HEK293T (cell line): ENCODE results near the gene PKP2.

ENCODE experiments used
- CTCF ChIA-PET: fragments of 350-600 bp; formaldehyde crosslinking; extraction: SDS; loops from one replicate; lab custom pipeline; 2021; ENCODE audit warnings: antibody characterized with exemption, inconsistent platforms; lab: Yijun Ruan, JAX
- POLR2A ChIA-PET: fragments of 350-600 bp; formaldehyde crosslinking; extraction: SDS; loops from one replicate; lab custom pipeline; 2020; ENCODE audit warnings: antibody characterized with exemption, inconsistent platforms; lab: Yijun Ruan, JAX
- DNase-seq: peaks from one replicate; pipeline ENCODE4 v3.0.0; 2012; ENCODE audit warnings: mixed read lengths; ENCODE audit errors: extremely low spot score
- ARNT ChIP-seq: fragments of 450-650 bp; IDR thresholded peaks from 2 replicates; pipeline ENCODE4 v1.6.1; 2017; ENCODE audit warnings: mild to moderate bottlenecking
- BHLHE40 ChIP-seq: fragments of 450-650 bp; IDR thresholded peaks from 2 replicates; pipeline ENCODE4 v1.6.1; 2016; ENCODE audit warnings: mild to moderate bottlenecking, moderate library complexity, borderline replicate concordance
- CTBP1 ChIP-seq: fragments of 450-650 bp; IDR thresholded peaks from 2 replicates; pipeline ENCODE4 v1.6.1; 2016; ENCODE audit warnings: borderline replicate concordance
- ELF4 ChIP-seq: fragments of 450-650 bp; IDR thresholded peaks from 2 replicates; pipeline ENCODE4 v1.6.1; 2017; ENCODE audit warnings: antibody characterized with exemption
- FOXA1 ChIP-seq: fragments of 450-650 bp; IDR thresholded peaks from 2 replicates; pipeline ENCODE4 v1.6.1; 2016; ENCODE audit warnings: mild to moderate bottlenecking
- FOXK2 ChIP-seq: fragments of 450-650 bp; IDR thresholded peaks from 2 replicates; pipeline ENCODE4 v1.6.1; 2016; ENCODE audit warnings: mild to moderate bottlenecking
- FOXM1 ChIP-seq: fragments of 450-650 bp; IDR thresholded peaks from 2 replicates; pipeline ENCODE4 v1.6.1; 2017; ENCODE audit warnings: mild to moderate bottlenecking, borderline replicate concordance
- HDGF ChIP-seq: fragments of 450-650 bp; IDR thresholded peaks from 2 replicates; pipeline ENCODE4 v1.6.1; 2017; ENCODE audit warnings: antibody characterized with exemption, borderline replicate concordance
- L3MBTL2 ChIP-seq: fragments of 450-650 bp; conservative IDR thresholded peaks from 2 replicates; pipeline ENCODE4 v1.6.1; 2016; ENCODE audit warnings: mild to moderate bottlenecking
- LEF1 ChIP-seq: fragments of 450-650 bp; IDR thresholded peaks from 2 replicates; pipeline ENCODE4 v1.6.1; 2017; ENCODE audit warnings: mild to moderate bottlenecking, borderline replicate concordance
- NFRKB ChIP-seq: fragments of 450-650 bp; IDR thresholded peaks from 2 replicates; pipeline ENCODE4 v1.6.1; 2016; ENCODE audit warnings: mild to moderate bottlenecking, moderate library complexity
- SP1 ChIP-seq: fragments of 450-650 bp; IDR thresholded peaks from 2 replicates; pipeline ENCODE4 v1.6.1; 2017
- SUZ12 ChIP-seq: fragments of 450-650 bp; IDR thresholded peaks from 2 replicates; pipeline ENCODE4 v1.6.1; 2016; ENCODE audit warnings: mild to moderate bottlenecking
- TARDBP ChIP-seq: fragments of 450-650 bp; IDR thresholded peaks from 2 replicates; pipeline ENCODE4 v1.6.1; 2016
- ZNF384 ChIP-seq: fragments of 450-650 bp; IDR thresholded peaks from 2 replicates; pipeline ENCODE4 v1.6.1; 2016
- TF ChIP-seq, protein P1 (sequence below): fragments of 450-650 bp; IDR thresholded peaks from 2 replicates; pipeline ENCODE4 v1.6.1; 2016

PKP2 gene

GRCh38 chr12:32896432-32897280 is at the start of gene PKP2:
Gene PKP2, minus strand, starts transcription at chr12:32896777. Its CDS starts 46 bp downstream, at chr12:32896731.
- TF ChIP-seq LEF1 (no peak), L3MBTL2 (peak; percentile 53), SP1 (no peak)
- DNase-seq, result peak; percentile 87
- ChIA-PET CTCF (interaction anchor here (0.5 to 2.5 kb wide), 4 partner anchors 9 to 1640 kb away, joined by 3 to 12 read pairs (median 3); partner anchors contain the start of gene YARS2), POLR2A (interaction anchor here (0.6 to 4.3 kb wide), 4 partner anchors 10 to 141 kb away, joined by 3 to 19 read pairs (median 4); partner anchors contain the start of gene YARS2)

- ChIA-PET CTCF (no interaction called here), POLR2A (no interaction called here)
These were observed 47.6 kb upstream of the PKP2 start for GRCh38 chr12:32944195-32944594.

DNA sequence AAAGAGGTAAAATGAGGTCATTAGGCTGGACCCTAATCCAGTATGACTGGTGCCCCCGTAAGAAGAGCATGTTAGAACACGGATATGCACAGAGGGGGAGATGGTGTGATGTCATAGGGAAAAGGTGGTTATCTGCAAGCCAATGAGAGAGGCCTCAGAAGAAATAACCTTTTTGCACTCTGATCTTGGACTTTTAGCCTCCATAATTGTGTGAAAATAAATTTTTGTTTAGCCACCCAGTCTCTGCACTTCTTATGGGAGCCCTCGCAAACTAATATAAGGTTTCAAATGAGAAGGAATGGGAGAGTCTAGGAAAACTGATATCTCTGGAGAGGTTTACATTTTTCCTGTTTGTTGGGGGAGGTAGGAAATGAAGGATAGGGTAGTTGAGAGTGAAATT is 43.2 kb upstream of the PKP2 start:
- TF ChIP-seq TARDBP (no peak), NFRKB (no peak), LEF1 (no peak), L3MBTL2 (no peak)
- TF ChIP-seq, protein P1, sequence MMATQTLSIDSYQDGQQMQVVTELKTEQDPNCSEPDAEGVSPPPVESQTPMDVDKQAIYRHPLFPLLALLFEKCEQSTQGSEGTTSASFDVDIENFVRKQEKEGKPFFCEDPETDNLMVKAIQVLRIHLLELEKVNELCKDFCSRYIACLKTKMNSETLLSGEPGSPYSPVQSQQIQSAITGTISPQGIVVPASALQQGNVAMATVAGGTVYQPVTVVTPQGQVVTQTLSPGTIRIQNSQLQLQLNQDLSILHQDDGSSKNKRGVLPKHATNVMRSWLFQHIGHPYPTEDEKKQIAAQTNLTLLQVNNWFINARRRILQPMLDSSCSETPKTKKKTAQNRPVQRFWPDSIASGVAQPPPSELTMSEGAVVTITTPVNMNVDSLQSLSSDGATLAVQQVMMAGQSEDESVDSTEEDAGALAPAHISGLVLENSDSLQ, result no peak
- no peak for DNase-seq
- ChIA-PET POLR2A (no interaction called here), CTCF (no interaction called here)

More at GRCh38 chr12:32944195-32944594, 47.6 kb upstream of the PKP2 start:
- DNase-seq, result no peak
- TF ChIP-seq NFRKB (no peak), ZNF384 (no peak), FOXA1 (no peak), SP1 (no peak)

GRCh38 chr12:32926963-32927362 is 30.4 kb upstream of the PKP2 start:
- POLR2A ChIA-PET, result interaction anchor here (1.9 kb wide), 1 partner anchor 171 kb away, joined by 5 read pairs; the partner anchor contains the start of gene YARS2
- TF ChIP-seq SP1, result no peak
- no peak for TF ChIP-seq HDGF
- TF ChIP-seq FOXA1, result no peak
- TF ChIP-seq FOXM1, result no peak
- TF ChIP-seq NFRKB, result no peak
- TF ChIP-seq ZNF384, result no peak
- TF ChIP-seq TARDBP, result no peak
- TF ChIP-seq, protein P1, result no peak
- TF ChIP-seq CTBP1, result no peak
- TF ChIP-seq BHLHE40, result no peak
- no peak for TF ChIP-seq ARNT
- TF ChIP-seq SUZ12, result no peak
- TF ChIP-seq ELF4, result no peak
- TF ChIP-seq LEF1, result no peak
- no peak for TF ChIP-seq FOXK2
- no peak for TF ChIP-seq L3MBTL2
- CTCF ChIA-PET, result interaction anchor here (1.4 kb wide), 1 partner anchor 171 kb away, joined by 4 read pairs; the partner anchor contains the start of gene YARS2
- no peak for DNase-seq

DNA sequence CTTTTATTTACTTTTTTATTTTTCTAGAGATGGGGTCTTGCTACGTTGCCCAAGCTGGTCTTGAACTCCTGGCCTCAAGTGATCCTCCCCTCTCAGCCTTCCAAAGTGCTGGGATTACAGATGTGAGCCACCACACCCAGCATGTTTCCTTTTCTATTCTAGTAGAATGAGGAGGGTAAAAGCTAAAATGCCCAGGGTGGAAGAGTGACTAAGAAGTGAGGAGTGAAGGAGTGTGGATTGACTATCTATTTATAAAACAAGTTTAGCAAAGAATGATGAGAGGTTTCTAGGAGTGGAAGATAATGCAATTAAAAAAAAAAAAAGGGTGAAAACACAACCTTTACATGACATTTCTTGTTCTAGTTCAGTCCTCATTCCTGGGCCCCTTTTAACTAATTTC is 29.8 kb upstream of the PKP2 start:
- CTCF ChIA-PET, result no interaction called here
- DNase-seq, result no peak
- POLR2A ChIA-PET, result no interaction called here
- TF ChIP-seq FOXA1 (no peak), BHLHE40 (no peak), FOXK2 (no peak), ELF4 (no peak), TARDBP (no peak), L3MBTL2 (no peak), LEF1 (no peak), NFRKB (no peak), ARNT (no peak), SP1 (no peak), HDGF (no peak), CTBP1 (no peak), ZNF384 (no peak), FOXM1 (no peak), SUZ12 (no peak)
- TF ChIP-seq, protein P1, result no peak

DNA sequence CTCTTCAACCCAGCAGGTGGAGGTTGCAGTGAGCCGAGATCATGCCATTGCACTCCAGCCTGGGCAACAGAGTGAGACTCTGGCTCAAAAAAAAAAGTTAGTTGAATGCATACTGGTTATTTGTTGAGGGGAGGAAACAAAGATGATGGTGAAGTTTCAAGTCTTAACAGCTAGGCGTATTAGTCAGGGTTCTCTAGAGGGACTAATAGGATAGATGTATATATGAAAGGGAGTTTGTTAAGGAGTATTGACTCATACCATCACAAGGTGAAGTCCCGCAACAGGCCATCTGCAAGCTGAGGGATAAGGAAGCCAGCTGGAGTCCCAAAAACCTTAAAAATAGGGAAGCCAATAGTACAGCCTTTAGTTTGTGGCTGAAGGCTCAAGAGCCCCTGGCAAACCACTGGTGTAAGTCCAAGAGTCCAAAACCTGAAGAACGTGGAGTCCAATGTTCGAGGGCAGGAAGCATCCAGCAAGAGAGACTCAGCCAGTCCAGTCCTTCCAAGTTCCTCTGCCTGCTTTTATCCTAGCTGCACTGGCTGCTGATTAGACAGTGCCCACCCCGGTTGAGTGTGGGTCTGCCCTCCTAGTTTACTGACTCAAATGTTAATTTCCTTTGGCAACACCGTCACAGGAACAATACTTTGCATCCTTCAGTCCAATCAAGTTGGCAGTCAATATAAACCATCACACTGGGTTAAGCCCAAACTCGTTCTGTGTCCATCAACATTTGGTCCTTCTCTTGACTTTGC is 26.1 kb upstream of the PKP2 start:
- no peak for TF ChIP-seq FOXA1
- TF ChIP-seq CTBP1, result no peak
- no peak for TF ChIP-seq TARDBP
- no peak for TF ChIP-seq NFRKB
- no peak for TF ChIP-seq FOXM1
- TF ChIP-seq FOXK2, result no peak
- no peak for TF ChIP-seq LEF1
- no peak for TF ChIP-seq HDGF
- TF ChIP-seq ELF4, result no peak
- TF ChIP-seq BHLHE40, result no peak
- TF ChIP-seq SUZ12, result no peak
- TF ChIP-seq SP1, result no peak
- DNase-seq, result no peak
- ChIA-PET CTCF (no interaction called here), POLR2A (interaction anchor here (2.7 kb wide), 1 partner anchor 167 kb away, joined by 8 read pairs; the partner anchor contains the start of gene YARS2)
